Neural crest cell (in vitro differentiated cells): ENCODE results near the gene ZNF714. TPM values are rescaled to one million over a fixed set of nuclear protein-coding genes. Genes with fewer than 3 reads are reported as not detected.

ENCODE experiments used
- DNase-seq: peaks from one replicate; pipeline ENCODE4 v3.0.0; 2021; ENCODE audit warnings: low read depth, mixed read lengths, low spot score
- H3K27ac Mint-ChIP-seq: one replicate; pipeline ENCODE4 v1.8.0; 2021; ENCODE audit warnings: mild to moderate bottlenecking, mixed read lengths; ENCODE audit not compliant: unreplicated experiment
- H3K27me3 Mint-ChIP-seq: 2 replicates; pipeline ENCODE4 v1.8.0; 2021; ENCODE audit warnings: low read depth, mild to moderate bottlenecking, mixed read lengths
- H3K36me3 Mint-ChIP-seq: 2 replicates; pipeline ENCODE4 v1.8.0; 2021; ENCODE audit warnings: low read depth, mild to moderate bottlenecking, mixed read lengths
- H3K4me1 Mint-ChIP-seq: 2 replicates; pipeline ENCODE4 v1.8.0; 2021; ENCODE audit warnings: mixed read lengths
- H3K4me3 Mint-ChIP-seq: one replicate; pipeline ENCODE4 v1.8.0; 2021; ENCODE audit warnings: mild to moderate bottlenecking, mixed read lengths
- H3K9me3 Mint-ChIP-seq: 2 replicates; pipeline ENCODE4 v1.8.0; 2021; ENCODE audit warnings: mixed read lengths
- total RNA-seq: library from RNA; stranded (reverse); gene quantifications from 2 replicates; pipeline ENCODE4 v1.2.1, GENCODE V29; 2021
- TF ChIP-seq, protein P1 (sequence below): fragments of 200-600 bp; sonication (generic); conservative IDR thresholded peaks from 2 replicates; pipeline ENCODE4 v1.5.0; 2021; ENCODE audit warnings: antibody characterized with exemption, mild to moderate bottlenecking

The ZNF714 gene
- total RNA-seq, 1 donor from 2014 or later: 58.9 TPM

GRCh38 chr19:21149877-21150276, 67.9 kb downstream of the ZNF714 start:
- H3K9me3 Mint-ChIP-seq: peaks cover 24% of the 10 kb centered on the region
- H3K4me1 Mint-ChIP-seq: no peaks in the 10 kb centered on the region

DNA sequence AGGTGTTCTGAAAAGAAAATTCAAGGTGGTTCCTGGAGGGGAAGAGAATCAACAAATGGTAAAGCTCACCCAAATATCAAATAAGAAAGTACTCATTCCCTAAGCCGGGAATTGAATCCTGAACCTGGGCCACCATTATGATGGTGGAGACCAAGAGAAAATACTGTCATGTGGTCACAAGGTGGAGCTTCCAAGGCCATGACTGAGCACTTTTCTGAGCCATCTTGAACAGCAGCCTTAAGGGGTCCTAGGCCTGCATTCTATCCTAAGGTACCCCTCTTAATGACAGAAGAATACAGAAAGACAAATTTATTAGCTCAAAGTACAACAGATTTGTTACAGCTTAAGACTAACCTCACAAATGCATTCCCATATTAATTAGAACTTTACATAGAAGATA, 69.5 kb downstream of the ZNF714 start:
- Mint-ChIP-seq H3K36me3 (peaks cover 86% of the 10 kb centered on the region), H3K4me1 (no peaks in the 10 kb centered on the region), H3K4me3 (no peak overlapping the region), H3K27ac (no peak overlapping the region), H3K27me3 (no peaks in the 10 kb centered on the region), H3K9me3 (peaks cover 20% of the 10 kb centered on the region)
- DNase-seq: no peak
- TF ChIP-seq, protein P1, sequence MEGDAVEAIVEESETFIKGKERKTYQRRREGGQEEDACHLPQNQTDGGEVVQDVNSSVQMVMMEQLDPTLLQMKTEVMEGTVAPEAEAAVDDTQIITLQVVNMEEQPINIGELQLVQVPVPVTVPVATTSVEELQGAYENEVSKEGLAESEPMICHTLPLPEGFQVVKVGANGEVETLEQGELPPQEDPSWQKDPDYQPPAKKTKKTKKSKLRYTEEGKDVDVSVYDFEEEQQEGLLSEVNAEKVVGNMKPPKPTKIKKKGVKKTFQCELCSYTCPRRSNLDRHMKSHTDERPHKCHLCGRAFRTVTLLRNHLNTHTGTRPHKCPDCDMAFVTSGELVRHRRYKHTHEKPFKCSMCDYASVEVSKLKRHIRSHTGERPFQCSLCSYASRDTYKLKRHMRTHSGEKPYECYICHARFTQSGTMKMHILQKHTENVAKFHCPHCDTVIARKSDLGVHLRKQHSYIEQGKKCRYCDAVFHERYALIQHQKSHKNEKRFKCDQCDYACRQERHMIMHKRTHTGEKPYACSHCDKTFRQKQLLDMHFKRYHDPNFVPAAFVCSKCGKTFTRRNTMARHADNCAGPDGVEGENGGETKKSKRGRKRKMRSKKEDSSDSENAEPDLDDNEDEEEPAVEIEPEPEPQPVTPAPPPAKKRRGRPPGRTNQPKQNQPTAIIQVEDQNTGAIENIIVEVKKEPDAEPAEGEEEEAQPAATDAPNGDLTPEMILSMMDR: no peak

More at GRCh38 chr19:21149877-21150276, 67.9 kb downstream of the ZNF714 start:
- Mint-ChIP-seq H3K4me3 (peak overlapping the region; percentile 34), H3K27me3 (no peaks in the 10 kb centered on the region), H3K36me3 (peaks cover 88% of the 10 kb centered on the region), H3K27ac (no peak overlapping the region)
- TF ChIP-seq, protein P1: no peak
- no peak for DNase-seq

DNA sequence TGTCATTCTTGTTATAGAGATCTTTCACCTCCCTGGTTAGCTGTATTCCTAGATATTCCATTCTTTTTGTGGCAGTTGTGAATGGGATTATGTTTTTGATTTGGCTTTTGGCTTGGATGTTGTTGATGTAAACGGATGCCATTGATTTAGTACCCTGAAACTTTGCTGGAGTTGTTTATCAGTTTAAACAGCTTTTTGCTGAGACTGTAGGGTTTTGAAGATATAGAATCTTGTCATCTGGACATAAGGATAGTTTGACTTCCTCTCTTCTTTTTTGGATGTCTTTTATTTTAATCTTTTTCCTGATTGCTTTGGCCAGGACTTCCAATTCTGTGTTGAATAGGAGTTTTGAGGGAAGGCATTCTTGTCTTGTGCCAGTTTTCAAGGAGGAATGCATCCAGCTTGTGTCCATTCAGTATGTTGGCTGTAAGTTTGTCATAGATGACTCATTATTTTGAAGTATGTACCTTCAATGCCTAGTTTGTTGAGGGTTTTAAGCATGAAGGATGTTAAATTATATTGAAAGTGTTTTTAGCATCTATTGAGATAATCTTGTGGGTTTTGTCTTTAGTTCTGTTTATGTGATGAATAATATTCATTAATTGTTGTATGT, 76.6 kb downstream of the ZNF714 start:
- no peak for DNase-seq
- Mint-ChIP-seq H3K4me1 (no peaks in the 10 kb centered on the region), H3K27ac (no peak overlapping the region), H3K9me3 (no peaks in the 10 kb centered on the region), H3K4me3 (no peak overlapping the region), H3K36me3 (peaks cover 47% of the 10 kb centered on the region), H3K27me3 (no peaks in the 10 kb centered on the region)
- TF ChIP-seq, protein P1: no peak

GRCh38 chr19:21164541-21164940, 82.5 kb downstream of the ZNF714 start:
- Mint-ChIP-seq H3K4me3 (no peak overlapping the region), H3K9me3 (no peaks in the 10 kb centered on the region), H3K27me3 (no peaks in the 10 kb centered on the region), H3K4me1 (peaks cover 4% of the 10 kb centered on the region), H3K36me3 (peaks cover 26% of the 10 kb centered on the region), H3K27ac (no peak overlapping the region)
- TF ChIP-seq, protein P1: no peak
- DNase-seq: no peak

DNA sequence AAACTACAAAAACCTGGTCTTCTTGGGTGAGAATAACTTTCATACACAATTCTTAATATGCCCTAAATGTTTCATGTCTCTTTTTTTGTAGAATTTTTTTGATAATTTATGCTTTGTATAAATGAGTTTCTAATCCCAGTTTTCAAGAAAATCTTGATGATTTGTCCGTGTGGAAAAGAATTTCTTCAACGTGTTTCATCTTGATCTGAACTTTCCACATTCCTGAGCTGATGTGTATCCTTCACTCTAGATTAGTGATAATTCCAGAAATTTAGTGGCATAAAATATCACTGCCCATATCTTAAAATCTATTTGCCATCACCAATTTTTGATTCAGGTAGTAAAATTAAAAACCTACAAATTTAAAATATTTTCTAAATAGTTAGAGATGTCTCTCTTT, 84.4 kb downstream of the ZNF714 start:
- Mint-ChIP-seq H3K4me3 (no peak overlapping the region), H3K36me3 (peaks cover 24% of the 10 kb centered on the region), H3K4me1 (peaks cover 4% of the 10 kb centered on the region), H3K27me3 (no peaks in the 10 kb centered on the region), H3K9me3 (no peaks in the 10 kb centered on the region), H3K27ac (no peak overlapping the region)
- no peak for DNase-seq
- TF ChIP-seq, protein P1: no peak

Other genes with a start within 250 kb of the ZNF714 start
- 24.4 and 27.2 TPM in 2 replicates for gene ZNF85, start 159.0 kb upstream of the ZNF714 start, total RNA-seq
- gene ZNF430, start 61.5 kb upstream of the ZNF714 start, total RNA-seq: 19.7 and 20.9 TPM in 2 replicates
- 29.0 and 30.4 TPM in 2 replicates for gene ZNF431, start 59.8 kb downstream of the ZNF714 start, total RNA-seq
- gene ZNF708, start 247.2 kb downstream of the ZNF714 start, total RNA-seq: 22.2 and 24.6 TPM in 2 replicates